Neural progenitor cell (in vitro differentiated cells): Measurements from ENCODE around the gene LRRC19.

Experiments used
- EZH2phosphoT487 ChIP-seq: fragments of 200-600 bp; sonication (generic); IDR thresholded peaks from 2 replicates; pipeline ENCODE4 v1.6.1; 2017; ENCODE audit warnings: antibody characterized with exemption
- TF ChIP-seq, protein P1 (sequence below): fragments of 200-600 bp; sonication (generic); IDR thresholded peaks from 2 replicates; pipeline ENCODE4 v1.5.1; 2017; ENCODE audit warnings: antibody characterized with exemption, mild to moderate bottlenecking

DNA sequence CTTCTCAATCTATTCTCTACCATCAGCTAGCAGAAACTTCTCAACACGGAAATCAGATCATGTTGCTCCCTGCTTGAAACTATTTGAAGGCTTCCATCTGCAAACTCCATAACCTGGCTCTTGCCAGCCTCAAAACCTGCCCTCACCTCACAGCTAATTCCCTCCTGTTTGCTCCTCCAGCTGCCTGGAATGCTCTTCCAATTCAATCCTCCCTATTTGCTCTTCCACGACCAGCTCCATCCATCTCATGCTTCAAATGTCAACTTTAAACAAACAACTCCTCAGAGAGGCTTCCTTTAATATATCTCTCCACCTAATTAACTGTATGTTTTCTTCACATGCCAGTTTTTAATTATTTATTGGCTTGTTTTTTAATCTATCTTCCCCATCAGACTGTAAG is 59.9 kb downstream of the LRRC19 start:
- TF ChIP-seq, protein P1, sequence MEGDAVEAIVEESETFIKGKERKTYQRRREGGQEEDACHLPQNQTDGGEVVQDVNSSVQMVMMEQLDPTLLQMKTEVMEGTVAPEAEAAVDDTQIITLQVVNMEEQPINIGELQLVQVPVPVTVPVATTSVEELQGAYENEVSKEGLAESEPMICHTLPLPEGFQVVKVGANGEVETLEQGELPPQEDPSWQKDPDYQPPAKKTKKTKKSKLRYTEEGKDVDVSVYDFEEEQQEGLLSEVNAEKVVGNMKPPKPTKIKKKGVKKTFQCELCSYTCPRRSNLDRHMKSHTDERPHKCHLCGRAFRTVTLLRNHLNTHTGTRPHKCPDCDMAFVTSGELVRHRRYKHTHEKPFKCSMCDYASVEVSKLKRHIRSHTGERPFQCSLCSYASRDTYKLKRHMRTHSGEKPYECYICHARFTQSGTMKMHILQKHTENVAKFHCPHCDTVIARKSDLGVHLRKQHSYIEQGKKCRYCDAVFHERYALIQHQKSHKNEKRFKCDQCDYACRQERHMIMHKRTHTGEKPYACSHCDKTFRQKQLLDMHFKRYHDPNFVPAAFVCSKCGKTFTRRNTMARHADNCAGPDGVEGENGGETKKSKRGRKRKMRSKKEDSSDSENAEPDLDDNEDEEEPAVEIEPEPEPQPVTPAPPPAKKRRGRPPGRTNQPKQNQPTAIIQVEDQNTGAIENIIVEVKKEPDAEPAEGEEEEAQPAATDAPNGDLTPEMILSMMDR: no peak
- no peak for TF ChIP-seq EZH2phosphoT487
